NCI-H2227 (cell line): Measurements from ENCODE around the gene MSRB3.

Source experiments
- DNase-seq: peaks from one replicate; lab custom pipeline; 2025; ENCODE audit not compliant: unreplicated experiment; lab: John Stamatoyannopoulos, UW

Gene MSRB3

GRCh38 chr12:65278576-65279368 is at the start of gene MSRB3:
TSS of gene MSRB3 (plus strand) at chr12:65278683. CDS start at chr12:65308580, 29,897 bp downstream.
- DNase-seq = peak; percentile 26

- no peak for DNase-seq
Observed at GRCh38 chr12:65229441-65229840, 49.0 kb upstream of the MSRB3 start.

GRCh38 chr12:65232476-65233077 is 45.9 kb upstream of the MSRB3 start:
- peak; percentile 6 for DNase-seq

GRCh38 chr12:65237153-65237552 is 41.3 kb upstream of the MSRB3 start:
- DNase-seq = no peak

GRCh38 chr12:65238609-65239008 is 39.9 kb upstream of the MSRB3 start:
- no peak for DNase-seq

- no peak for DNase-seq
Observed at GRCh38 chr12:65248656-65249633, 29.5 kb upstream of the MSRB3 start.

- no peak for DNase-seq
Observed at GRCh38 chr12:65252515-65252914, 26.0 kb upstream of the MSRB3 start.

- no peak for DNase-seq
Observed at GRCh38 chr12:65257986-65258385, 20.5 kb upstream of the MSRB3 start.

- DNase-seq = no peak
Observed at GRCh38 chr12:65259501-65259900, 19.0 kb upstream of the MSRB3 start.

- DNase-seq = no peak
Observed at GRCh38 chr12:65263777-65264176, 14.7 kb upstream of the MSRB3 start.

GRCh38 chr12:65266408-65266807 is 12.1 kb upstream of the MSRB3 start:
- DNase-seq = no peak

- DNase-seq = no peak
Observed at GRCh38 chr12:65269603-65270002, 8.9 kb upstream of the MSRB3 start.

- no peak for DNase-seq
Observed at GRCh38 chr12:65274602-65275272, 3.7 kb upstream of the MSRB3 start.

GRCh38 chr12:65275627-65276026 is 2.9 kb upstream of the MSRB3 start:
- no peak for DNase-seq

- no peak for DNase-seq
Observed at GRCh38 chr12:65276916-65277530, 1.5 kb upstream of the MSRB3 start.

- DNase-seq = no peak
Observed at GRCh38 chr12:65277994-65278575, 398 bp upstream of the MSRB3 start.

GRCh38 chr12:65279369-65280112 is 1.1 kb downstream of the MSRB3 start:
- DNase-seq = no peak

GRCh38 chr12:65280306-65280705 is 1.8 kb downstream of the MSRB3 start:
- no peak for DNase-seq

- no peak for DNase-seq
Observed at GRCh38 chr12:65282840-65283239, 4.4 kb downstream of the MSRB3 start.
